Loucy (cell line): ENCODE data around the gene CYP26B1.

Source experiments
- EZH2phosphoT487 ChIP-seq: fragments of 200-600 bp; IDR thresholded peaks from 2 replicates; pipeline ENCODE4 v1.6.1; 2018; ENCODE audit warnings: antibody characterized with exemption, mild to moderate bottlenecking, moderate library complexity, borderline replicate concordance
- TF ChIP-seq, protein P1 (sequence below): fragments of 200-600 bp; sonication (generic); conservative IDR thresholded peaks from 2 replicates; pipeline ENCODE4 v1.5.1; 2014; ENCODE audit warnings: mild to moderate bottlenecking, antibody characterized with exemption, low read length

DNA sequence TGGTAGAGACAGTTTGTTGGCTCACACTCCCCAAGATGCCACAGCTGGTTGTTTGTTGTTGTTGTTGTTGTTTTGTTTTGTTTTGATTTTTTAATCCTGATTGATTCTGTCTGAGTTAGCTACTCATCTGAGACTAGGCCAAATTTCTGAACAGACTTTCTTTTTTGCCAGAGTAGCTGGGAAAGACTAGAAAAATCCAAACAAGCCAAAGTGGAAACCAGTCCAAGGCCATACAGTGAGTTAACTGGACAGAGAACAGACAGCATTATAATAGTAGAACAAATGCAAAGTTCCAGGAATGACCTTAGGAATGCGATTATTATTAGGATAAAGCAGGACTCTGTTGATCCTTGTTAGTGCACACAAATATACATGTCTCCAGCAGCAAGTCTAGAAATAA is 43.8 kb upstream of the CYP26B1 start:
- TF ChIP-seq, protein P1, sequence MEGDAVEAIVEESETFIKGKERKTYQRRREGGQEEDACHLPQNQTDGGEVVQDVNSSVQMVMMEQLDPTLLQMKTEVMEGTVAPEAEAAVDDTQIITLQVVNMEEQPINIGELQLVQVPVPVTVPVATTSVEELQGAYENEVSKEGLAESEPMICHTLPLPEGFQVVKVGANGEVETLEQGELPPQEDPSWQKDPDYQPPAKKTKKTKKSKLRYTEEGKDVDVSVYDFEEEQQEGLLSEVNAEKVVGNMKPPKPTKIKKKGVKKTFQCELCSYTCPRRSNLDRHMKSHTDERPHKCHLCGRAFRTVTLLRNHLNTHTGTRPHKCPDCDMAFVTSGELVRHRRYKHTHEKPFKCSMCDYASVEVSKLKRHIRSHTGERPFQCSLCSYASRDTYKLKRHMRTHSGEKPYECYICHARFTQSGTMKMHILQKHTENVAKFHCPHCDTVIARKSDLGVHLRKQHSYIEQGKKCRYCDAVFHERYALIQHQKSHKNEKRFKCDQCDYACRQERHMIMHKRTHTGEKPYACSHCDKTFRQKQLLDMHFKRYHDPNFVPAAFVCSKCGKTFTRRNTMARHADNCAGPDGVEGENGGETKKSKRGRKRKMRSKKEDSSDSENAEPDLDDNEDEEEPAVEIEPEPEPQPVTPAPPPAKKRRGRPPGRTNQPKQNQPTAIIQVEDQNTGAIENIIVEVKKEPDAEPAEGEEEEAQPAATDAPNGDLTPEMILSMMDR = no peak
- TF ChIP-seq EZH2phosphoT487 = no peak
